Stimulated activated CD4-positive, alpha-beta T cell treated with anti-CD3 and anti-CD28 coated beads, Interleukin-1b, Interleukin-23, amount 100 ng/mL, for 1 hour (primary cell): Measurements from ENCODE around the gene B3GALT6.
A peak's percentile ranks its signal among the peaks of the same experiment; 100 is the strongest.

ENCODE experiments used
- DNase-seq, 2 donors: peaks; one replicate each; pipeline ENCODE4 v3.0.0-alpha.2; 2020; ENCODE audit warnings: low read depth in 2 of 2

The B3GALT6 gene

DNA sequence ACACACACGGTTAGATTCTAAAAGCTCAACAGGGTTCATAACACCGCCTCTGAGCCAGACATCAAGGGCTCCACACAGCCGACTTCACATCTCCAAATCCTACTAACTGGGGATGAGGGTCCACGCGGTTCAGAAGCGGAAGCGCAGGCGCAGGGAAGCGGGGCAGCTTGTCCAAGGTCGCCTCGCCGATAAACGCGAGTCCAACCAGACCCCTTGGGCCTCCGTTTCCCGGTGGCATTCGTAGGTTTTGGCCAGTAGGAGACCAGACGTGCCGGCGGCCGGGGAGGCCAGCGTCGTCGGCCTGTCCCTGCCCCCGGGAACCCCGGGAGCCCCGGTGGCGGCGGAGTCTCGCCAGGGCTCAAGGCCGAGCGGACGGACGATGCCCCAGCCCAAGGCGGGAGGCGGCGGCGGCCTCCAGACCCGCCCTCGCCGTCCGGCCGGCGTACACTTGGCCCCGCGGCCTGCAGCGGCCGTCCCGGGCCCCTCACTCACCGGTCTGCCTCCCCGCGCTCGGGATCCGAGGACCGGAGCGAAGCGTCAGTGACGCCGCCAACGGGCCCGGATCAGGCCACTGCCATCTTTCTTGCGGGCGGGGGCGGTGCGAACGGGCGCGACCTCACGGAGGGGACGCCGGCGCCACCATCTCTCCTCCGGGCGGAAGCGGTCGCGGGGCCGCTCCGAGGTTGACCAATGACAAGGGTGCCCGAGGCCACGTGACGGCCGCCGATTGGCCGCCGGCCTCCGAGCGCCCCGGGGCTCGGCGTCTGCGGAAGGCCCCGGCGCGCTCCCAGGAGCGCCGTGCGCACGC is 433 bp upstream of the B3GALT6 start, which contains the start of gene SDF4:
Gene SDF4 (minus strand): TSS at position 602 of the 808 bp plus-strand sequence. CDS start 3,229 bp downstream, outside the sequence.
- DNase-seq = peak; percentile 88 to 94

- DNase-seq = no peak
Measured at GRCh38 chr1:1232796-1233566, 944 bp downstream of the B3GALT6 start.

- no peak for DNase-seq
Measured at GRCh38 chr1:1233567-1233892, 1.5 kb downstream of the B3GALT6 start.

- DNase-seq = no peak
Measured at GRCh38 chr1:1234180-1234808, 2.3 kb downstream of the B3GALT6 start.

GRCh38 chr1:1235016-1235744 is 3.1 kb downstream of the B3GALT6 start:
- DNase-seq = no peak

GRCh38 chr1:1236176-1236763 is 4.2 kb downstream of the B3GALT6 start:
- DNase-seq = no peak

DNA sequence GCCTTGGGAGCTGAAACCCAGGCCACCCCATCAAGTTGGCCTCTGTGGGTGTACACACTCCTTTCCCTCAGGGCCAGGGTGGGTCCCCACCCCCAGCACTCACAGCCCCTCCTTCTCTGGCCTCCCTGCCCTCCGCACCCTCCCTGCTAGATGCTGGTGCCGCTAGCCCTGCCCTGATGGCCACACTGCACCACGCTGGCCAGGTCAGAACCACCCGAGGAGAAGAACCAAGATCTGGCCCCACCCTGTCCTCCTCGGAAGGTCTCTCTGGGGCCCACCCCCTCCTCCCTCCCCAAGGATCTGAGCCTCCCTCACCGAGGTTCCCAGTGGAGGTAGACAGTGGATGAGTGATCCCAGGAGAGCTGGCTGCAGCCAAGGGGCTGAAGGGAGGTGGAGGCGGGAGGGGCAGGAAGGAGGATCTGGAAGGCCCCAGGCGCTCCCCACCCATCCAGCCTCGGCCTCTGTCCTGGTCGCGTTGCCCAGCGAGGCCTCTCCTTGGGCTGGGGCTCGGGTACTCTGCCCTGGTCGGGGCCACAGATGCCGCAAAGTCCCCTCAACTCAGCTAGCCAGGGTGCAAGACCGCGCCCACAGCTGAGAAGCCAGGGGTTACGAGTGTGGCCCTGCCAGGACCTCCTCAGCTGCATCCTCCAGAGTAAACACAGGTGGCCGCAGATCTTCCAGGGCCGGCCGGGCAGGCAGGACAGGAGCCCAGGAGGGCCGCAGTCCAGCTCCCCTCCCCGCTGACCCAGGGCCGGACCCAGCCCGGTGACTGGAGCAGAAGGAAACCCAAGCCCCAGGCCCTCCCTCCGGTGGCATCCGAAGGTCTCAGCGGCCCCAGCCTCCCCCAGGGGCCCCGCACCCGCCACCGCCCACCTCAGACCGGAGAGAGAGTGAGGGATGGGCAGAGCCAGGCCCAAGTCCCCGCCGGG is 5.2 kb downstream of the B3GALT6 start:
- no peak for DNase-seq

GRCh38 chr1:1237874-1238701 is 6.1 kb downstream of the B3GALT6 start:
- no peak for DNase-seq

DNA sequence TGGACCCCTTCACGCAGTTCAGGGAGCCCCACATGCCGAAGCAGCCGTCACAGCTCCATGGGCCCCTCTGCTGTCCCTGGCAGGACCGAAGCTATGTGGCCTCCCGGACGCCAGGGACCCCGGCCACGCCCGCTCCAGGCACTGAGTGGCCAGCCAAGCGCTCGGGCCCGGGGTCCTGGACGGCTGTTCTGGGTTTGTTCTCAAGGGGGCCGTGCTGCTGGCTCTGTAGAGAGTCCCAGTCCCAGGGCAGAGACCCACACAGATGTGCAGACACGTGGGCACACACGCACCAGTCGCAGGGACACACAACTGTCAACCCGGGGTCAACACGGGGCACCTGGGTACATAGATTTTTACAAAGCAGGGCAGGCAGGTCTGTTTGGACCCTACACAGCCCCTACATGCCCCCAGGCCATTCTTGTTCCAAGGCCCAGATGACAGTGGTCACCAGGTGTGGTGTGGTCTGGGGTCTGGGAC is 6.7 kb downstream of the B3GALT6 start:
- DNase-seq = no peak

DNA sequence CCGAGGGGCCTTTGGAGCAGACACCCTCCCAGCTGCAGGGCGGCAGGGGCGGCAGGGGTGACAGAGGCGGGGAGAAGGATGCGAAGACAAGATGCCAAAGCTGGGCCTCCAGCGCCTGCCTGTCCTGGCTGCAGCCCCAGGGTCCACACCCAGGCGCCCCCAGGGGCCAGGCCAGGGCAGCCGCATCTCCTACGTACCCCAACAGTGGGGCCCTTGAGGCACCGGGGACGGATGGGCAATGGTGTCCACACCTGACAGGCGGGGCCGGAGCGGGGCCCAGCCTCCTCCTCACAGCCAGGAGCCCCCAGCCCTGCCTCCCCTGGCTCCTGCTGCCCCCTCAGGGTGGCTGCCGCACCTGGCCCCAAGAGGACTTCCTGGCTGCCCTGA is 7.2 kb downstream of the B3GALT6 start:
- no peak for DNase-seq

- no peak for DNase-seq
Measured at GRCh38 chr1:1239614-1240347, 7.7 kb downstream of the B3GALT6 start.

DNA sequence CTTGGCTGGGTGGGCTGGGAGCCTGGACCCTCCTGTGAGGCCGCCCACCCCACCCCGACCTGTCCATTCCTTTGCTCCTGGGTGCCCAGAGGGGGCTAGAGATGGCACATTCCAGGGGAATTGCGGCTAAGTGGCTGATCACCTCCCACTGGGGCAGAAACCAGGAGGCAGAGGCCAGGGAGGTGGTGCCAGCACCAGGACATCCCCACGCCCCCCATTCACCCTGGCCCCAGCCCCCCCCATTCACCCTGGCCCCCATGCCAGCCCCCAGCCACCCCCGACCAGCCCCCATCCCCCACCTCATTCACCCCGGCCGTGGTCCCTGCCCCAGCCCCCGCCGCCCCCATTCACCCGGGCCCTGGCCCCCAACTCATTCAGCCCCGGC is 8.3 kb downstream of the B3GALT6 start:
- no peak for DNase-seq

DNA sequence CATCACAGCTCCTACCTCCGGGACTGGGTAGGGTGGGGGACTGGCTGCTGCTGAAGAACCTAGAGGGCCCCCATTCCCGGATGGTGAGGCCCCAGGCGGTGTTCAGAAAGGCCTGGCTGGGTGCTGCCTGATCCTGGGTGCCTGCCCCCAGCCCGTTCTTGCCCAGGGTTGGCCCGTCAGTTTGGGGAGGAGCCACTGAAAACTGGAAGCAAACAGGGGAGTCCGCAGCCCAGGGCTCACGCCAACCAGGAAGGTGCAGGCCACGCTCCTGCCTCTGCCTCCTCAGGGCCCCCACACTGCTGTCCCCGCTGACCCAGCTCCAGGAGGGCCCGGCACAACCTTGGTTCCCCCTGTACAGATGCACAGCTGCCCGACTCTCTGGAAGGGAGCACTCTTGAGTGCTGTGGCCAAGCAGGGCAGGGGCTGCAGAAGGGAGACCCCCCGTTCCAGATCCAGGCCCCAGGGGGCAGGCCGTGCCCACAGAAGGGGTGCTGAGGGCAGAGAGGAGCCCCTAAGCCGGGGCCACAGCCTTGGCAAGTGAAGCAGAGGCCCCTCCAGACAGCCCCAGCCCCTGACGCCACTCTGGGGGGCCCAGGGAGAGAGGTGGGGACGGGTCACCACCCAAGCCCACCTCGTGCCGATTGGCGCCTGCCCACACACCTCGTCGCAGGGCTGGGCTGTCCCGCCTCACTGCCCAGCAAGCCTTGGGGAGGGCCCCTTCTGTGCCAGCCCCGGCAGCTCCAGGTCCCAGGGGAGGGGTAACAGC is 9.0 kb downstream of the B3GALT6 start:
- DNase-seq = no peak

GRCh38 chr1:1241588-1242219 is 9.7 kb downstream of the B3GALT6 start:
- no peak for DNase-seq

GRCh38 chr1:1242461-1243265 is 10.6 kb downstream of the B3GALT6 start:
- no peak for DNase-seq

- DNase-seq = no peak
Measured at GRCh38 chr1:1243266-1243660, 11.2 kb downstream of the B3GALT6 start.

DNA sequence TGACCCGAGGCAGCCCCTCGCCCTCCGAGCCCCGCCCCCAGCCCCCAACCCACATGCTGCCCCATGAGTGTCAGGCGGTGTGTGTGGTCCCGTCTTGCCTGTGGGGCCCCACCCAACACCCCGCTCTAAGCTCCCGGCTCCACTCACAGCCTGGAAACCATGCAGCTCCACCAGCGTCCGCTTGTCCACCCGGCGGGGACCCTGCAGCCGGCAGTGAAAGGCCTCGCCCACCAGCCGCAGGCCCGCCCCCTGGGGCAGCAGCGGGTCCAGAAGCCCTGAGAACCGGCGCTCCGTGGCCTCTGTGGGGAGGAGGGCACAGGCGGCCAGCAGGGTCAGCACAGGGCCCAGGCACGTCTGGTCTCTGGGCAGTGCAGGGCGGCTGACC is 11.8 kb downstream of the B3GALT6 start:
- no peak for DNase-seq
